Stimulated activated CD4-positive, alpha-beta T cell treated with anti-CD3 and anti-CD28 coated beads, TNF-alpha, amount 100 ng/mL, for 24 hours (primary cell): Measurements from ENCODE around the gene RTN4RL1.

Source experiments
- DNase-seq, 3 experiments: peaks; one replicate each; pipeline ENCODE4 v3.0.0-alpha.2; 2020; ENCODE audit warnings: low read depth in 3 of 3

The RTN4RL1 gene

DNA sequence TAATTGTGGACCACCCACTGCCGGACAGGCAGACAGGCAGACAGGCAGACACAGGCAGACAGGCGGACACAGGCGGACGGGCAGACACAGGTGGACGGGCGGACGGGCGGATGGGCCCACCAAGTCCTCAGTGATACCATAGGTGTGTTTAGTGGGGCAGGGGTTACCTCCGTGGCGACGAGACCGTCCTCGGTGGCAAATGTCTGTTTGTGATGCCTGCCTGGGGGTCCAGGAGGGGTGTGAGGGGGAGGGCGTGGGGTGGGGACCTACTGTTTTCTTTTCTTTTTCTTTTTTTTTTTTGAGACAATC is 76.7 kb downstream of the RTN4RL1 start:
- no peak for DNase-seq

DNA sequence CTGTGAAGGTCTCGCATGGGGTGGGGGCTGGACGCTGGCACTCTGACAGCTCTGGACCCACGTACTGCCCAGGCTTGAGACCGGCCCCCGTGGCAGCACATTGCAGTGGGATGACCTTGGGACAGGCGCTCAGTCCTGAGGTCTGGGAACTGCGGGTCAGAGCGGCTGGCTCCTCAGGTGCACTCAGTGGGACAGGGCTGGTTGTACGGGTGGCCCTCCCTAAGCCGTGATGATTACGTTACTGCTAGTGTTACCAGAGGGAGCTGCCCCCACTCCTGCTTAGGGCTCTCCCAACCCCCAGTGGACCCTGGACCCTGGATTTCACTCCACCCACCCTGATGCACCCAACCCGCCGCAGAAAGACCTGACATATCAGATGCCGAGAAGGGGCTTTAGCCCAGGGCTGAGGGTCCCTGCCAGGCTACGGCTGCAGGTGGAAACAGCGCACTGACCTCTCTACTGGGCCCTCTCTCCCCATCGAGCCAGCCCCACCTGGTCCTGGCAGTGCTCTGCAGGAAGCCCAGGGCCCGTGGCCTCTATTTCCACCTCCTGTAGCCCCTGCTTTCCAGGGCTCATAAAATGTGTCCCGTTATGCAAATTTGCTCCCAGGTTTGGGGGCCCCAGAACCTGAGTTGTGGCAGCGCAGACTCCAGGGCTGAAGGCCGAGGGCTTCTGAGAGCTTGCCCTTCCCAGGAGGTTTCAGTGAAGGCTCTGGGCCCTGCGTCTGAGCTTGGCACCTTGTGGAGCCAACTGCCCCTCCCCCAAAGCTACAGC is 77.2 kb downstream of the RTN4RL1 start:
- no peak for DNase-seq

DNA sequence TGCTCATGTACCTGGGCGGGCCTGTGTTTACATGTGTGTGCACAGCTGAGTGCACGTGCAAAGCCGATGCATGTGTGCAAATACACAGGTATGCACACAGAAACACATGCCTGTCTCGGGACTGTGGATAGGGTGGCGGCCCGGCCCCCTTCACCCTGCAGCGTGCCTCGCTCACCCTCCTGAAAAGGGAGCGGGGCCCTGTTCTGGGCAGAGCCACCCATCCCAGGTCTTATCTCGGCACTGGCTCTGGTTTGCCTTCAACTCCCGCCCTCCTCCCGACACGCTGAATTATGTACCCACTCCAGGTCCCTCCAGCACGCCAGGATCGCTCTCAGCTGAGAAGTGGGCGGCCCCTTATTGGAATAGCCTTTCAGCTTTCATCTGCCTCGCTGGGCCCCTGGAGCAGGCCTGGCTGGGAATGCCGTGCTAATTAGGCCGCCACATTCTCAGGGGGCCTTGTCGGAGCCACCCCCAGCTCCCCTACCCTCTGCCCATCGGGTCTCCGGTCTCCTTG is 77.8 kb downstream of the RTN4RL1 start:
- no peak for DNase-seq

DNA sequence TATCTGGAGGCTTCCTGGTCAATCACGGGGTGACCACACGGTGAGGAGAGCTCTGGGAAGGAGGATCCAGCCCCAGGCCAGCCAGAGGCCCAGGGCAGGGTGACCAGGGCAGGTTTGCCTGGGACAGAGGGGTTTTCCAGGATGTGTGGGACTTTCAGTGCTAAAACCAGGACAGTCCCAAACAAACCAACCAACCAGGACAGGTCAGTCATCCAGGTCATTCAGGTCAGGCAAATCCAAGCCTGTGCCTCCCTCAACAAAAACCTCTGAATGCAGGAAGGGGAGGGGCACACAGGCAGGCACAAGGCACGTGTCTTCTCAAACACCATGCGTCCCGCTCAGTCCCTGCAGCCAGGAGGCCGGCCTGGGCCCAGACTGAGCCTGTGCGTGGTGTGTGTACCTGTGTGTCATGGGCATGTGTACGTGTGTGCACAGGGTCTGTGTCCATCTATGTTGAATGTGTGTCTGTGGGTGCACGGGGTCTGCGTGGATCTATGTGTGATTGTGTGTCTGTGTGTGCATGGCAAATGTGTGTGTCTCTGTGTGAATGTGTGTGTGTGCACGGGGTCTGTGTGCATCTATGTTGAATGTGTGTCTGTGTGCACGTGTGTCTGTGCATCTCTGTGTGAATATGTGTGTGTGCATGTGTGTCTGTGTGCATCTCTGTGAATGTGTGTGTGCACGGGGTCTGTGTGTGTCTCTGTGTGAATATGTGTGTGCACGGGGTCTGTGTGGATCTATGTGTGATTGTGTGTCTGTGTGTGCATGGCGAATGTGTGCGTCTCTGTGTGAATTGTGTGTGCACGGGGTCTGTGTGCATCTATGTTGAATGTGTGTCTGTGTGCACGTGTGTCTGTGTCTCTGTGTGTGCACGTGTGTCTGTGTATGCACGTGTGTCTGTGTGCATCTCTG is 78.9 kb downstream of the RTN4RL1 start:
- no peak for DNase-seq

DNA sequence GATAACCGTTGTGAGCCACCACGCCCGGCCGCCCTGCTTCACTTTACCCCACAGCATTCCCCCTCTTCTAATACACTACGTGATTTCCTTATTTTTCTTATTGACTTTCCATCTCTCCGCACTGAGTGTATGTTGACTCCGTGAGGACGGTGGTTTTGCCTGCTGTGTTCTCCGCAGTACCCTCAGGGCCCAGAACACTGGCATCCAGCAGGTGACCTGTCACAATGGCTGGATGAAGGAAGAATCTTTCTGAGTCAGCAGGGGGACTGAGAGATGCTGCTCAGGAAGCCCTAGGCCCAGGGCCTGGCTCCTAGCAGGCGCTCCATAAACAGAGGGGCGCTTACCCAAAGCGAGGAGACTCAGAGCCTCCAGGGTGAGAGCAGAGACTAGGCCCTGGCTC is 79.5 kb downstream of the RTN4RL1 start:
- no peak for DNase-seq

DNA sequence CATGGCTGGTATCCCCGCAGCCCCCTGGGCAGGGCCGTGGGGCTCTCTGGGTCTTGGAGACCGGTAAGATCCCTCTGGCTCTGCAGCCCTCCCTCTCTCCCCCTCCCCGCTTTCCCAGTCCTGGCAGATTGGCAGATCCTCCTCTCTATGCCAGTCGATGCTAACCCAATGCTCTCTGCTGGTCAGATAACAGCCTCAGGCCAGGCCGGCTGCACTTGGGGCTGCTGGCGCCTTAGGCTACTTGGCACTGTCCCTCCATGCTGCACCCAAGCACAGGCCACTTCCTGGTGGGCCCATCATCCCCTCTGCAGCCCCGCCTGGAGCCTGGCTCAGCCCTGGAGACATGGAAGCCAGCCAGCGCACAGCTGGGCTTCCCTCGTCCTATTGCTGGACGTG is 81.7 kb downstream of the RTN4RL1 start:
- no peak for DNase-seq

DNA sequence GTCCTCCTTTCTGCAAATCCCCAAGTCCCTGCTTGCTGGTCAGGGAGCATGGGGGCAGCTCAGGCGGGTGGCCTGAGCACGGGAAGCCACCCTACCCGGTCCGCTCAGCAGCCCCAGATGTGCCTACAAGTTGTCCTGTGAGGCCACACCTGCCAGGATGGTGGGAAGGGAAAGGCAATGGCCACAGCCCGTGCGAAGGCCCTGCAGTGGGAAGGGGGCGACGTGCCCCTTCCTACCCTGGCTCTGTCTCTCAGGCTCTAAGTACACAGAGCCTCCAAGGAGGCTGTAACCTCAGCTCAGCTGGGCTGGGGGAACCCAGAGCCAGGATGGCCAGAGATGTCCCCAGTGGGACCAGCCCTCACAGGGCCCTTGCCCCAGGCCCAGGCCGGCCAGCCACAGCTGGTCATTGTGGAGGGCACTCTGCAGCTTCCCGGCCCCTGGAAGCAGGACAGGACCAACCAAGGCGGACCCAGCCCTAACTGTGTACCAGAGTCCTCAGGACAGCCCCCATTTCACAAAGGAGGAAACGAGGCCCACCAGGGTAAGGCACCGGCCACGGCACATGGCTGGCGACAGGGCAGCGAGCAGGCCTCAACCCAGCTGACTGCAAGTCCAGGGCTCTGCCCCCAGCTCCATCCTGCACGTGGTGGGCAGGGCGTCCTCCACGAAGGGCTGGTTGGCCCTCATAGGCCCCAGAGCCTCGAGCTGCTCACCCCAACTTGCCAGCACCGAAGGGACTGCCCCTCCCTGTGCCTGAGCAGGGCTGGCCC is 82.3 kb downstream of the RTN4RL1 start:
- no peak for DNase-seq

DNA sequence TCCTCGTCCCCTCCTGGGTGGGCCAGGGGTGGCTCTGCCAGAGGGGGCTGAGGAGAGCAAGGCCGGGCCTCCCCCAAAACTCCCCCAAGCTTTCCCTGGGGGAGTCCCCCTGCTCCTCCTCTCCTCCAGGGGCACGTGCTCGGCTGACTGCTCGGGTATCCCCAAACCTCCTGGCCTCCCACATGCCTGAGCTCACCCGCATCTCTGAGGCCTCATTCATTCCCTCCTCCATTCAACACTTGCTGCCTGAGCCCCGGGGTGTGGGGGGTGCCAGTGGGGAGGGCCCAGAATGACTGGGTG is 83.1 kb downstream of the RTN4RL1 start:
- no peak for DNase-seq

DNA sequence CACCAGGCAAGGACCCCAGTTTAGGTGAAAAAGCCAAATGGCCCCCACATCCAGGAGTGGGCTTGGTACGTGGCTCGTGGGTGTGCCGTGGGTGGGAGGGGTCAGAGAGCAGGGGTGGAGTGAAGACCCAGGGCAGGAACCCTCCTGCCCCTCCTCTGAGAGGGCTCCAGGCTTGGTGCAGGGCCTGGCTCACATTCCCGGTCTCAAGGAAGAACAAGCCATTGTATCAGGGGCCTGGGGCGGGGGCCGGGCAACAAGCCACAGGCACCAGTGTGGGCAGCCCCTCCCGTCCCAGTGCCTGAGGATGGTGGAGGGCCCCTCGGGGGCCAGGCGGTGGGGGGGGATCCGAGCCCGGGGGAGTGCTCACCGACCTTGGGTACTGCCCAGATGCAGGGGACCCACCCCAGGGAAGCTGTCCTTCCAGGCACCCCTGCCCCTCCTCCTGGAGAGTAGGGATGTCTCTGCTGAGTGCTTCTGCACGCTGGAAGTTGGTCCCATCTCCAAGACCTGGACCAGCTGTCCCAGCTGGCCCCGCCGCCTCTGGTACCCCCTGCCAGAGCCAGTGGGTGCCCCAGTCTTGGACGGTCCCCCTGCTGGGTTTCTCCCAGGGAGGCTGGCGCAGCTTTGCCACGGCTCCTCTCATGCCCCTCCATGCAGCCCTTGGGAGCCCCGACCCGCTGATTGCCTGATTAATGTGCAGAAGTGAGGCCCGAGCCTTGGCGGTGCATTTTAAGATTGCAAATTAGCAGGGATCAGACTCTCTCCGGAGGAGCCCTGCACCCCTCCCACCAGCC is 83.7 kb downstream of the RTN4RL1 start:
- no peak for DNase-seq

DNA sequence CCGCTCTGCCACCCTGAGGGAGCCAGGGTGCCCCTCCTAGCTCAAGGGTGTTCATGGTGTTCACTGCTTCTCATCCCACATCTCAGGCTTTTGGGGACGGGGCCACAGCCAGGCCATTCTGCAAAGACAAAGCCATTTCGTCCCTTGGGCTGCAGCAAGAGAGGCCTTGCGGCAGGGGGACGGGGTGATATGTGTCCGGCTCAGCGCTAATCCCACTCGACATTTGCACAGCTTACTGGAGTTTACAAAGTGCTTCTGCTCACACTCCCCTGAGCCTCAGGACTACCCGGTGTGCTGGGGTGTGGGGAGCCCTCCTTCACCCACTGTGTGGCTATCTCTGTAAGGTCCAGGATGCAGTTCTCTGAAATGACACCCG is 84.3 kb downstream of the RTN4RL1 start:
- DNase-seq, result no peak

DNA sequence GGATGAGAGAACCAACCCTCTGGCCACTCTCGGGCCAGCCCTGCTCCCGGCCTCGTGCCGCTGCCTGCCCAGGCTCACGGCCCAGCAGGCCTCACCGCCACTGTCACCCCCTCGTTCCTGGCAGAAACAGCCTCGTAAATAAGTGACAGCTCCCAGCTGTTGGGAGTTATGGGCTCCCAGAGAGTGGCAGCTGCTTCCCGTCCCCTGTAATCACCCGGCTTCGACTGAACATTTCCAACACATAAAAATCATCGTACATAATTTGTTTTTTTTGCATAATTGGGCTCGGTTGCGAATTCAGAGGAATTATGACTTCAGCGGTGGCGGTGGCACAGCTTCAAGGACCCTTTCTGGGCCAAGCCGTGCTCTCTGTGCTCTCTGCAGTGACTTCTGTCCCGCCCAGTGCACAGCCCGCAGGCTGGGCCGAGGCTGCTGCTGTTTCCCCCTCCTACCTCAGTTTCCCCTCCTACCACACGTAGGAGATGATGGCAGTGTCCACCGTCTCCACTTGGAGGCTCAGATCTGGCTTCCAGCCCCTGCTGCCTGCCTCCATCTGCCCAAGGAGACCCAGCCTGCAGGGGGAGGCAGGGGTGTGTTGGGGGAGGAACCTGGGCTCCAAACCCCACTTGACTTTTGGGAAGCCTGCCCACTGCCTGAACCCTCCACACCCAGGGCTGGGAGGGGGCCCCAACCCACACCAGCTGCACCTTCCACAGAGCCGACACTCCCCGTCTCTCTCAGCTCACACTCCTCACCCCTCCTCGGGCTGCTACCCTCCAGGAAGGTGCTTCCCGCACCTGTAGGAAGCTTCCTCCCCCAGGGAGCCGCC is 84.9 kb downstream of the RTN4RL1 start:
- no peak for DNase-seq

DNA sequence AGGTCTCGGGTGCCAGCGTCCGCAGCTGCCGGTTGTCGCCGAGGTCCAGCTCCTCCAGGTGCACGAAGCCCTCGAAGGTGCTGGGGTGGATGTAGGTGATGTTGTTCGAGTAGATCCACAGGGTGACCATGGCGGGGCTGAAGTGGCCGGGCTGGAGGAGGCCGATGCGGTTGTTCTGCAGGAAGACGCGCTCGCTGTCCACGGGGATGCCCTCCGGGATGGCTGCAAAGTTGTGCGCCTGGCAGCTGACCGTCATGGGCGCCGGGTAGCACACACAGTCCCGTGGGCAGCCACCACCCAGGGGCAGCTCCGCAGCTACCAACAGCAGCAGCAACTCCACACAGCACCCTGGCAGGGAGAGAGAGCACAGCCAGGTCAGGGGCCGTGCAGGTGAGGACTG is 87.7 kb downstream of the RTN4RL1 start:
- DNase-seq, result no peak

DNA sequence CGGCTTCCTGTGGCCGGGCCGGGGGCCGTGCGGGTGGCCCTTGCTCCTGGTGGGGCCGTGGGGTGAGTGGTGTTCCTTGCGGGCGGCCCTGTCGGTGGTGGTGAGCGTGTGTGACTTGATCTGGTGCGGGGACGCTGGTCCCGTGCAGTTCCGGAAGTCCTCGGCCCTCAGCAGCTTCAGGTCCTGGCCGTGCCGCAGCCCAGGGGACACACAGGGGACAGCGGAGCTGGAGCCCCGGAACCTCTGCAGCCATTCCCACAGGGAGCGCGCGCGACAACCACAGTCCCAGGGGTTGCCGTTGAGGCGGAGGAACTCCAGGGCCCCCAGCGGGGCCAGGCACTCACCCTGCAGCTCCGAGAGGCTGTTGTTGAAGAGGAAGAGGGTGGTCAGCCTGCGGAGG is 88.4 kb downstream of the RTN4RL1 start:
- DNase-seq, result no peak

DNA sequence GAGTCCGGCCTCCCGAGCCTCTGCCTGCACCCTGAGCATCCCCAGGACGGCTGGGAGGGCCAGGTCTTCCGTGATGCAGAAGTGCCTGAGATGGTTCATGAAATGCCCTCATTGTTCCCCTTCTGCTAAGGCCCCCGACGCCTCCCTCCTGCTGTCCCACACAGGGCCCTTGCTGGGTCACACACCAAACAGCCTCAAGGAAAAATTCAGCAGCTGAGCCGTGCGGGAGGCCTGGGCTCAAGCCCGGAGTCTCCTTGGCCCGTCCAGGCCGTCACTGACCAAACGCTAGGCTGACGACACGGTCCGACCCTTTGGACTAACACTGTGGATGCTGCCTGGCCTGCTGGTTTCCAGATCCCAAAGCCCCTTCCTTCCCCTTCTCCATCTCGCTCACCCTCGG is 90.2 kb downstream of the RTN4RL1 start:
- no peak for DNase-seq

DNA sequence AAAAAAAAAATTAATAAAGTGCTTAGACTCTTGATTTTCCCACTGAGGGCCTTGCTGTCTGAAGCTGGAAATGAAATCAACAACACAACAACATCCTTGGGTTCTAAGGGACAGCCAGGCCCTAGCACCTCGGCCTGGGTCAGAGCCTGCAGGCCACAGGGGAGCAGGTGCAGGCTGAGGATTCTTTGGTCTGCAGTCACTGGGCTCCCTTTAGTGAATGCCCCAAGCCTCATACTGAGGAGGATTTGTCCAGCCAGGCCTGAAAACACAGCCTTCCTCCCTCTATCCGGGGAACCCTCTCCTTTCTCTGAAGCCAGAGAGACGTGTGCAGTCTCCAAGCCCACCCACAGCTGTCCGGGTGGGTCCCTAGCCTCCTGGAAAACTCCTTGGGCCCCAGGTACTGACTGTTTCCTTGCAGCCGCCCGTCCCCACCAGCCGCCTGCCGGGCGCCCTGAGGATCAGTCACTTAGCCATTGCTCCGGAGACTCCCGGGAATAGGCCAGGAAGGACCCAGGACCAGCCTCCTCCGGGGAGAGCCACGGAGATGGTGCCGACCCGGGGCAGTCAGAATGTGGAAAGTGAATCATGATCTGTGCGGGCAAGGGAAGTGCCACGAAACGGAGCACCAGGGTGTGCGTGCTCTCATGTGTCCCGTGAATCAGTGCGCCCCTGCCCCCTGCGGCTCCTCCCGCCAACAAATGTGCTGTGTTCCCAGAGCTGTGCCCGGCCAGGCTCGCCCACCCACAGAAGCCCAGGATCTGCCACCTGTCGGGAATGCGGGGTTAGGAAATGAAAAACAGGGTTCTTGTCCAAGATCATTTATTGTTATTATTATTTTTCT is 91.0 kb downstream of the RTN4RL1 start:
- no peak for DNase-seq

DNA sequence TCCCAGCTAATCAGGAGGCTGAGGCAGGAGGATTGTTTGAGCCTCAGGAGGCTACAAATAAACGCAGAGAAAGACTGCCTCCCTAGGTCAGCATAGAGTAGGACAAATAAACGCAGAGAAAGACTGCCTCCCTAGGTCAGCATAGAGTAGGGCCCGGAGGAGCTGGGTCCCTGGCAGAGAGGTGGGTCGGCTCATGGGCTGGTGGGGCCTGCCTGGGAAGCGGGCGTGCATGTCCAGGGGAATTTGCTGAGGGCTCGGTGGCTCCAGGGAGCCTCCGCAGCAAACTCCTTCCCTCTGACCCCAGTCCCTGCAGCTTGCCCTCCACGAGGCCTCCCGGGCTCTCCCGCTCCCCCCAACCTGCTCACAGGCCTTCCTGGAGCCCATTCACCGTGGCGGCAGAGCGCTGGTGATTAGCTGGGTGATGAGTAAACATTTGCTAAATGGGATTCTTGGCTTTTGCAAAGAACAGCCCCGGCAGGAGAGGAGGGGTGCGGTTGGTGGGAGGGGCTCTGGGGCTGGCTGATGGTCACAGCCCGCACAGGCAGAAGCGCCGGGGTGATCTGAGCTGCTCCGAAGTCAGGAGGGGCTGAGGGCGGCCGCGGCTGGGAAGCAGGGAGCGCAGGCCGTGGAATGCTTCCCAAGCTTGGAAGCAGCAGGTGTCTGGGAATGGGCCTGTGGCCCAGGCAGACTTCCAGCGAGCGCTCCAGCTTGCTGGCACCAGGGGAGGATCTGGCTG is 93.1 kb downstream of the RTN4RL1 start:
- DNase-seq, result no peak

DNA sequence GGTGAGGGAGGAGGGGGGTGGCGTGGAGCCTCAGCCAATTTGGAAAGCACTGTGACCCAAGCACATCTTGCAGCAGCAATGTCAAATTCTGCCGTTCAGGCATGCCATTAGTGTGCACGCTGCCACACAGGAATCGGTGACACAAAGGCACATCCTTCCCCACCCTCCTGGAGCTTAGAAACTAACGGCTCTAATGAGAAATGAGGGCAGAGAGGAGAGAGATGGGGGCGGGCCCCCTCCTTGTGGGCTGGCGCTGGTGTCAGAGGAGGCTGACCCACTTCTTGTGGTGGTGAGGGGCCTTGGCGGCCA is 94.8 kb downstream of the RTN4RL1 start:
- DNase-seq, result no peak

DNA sequence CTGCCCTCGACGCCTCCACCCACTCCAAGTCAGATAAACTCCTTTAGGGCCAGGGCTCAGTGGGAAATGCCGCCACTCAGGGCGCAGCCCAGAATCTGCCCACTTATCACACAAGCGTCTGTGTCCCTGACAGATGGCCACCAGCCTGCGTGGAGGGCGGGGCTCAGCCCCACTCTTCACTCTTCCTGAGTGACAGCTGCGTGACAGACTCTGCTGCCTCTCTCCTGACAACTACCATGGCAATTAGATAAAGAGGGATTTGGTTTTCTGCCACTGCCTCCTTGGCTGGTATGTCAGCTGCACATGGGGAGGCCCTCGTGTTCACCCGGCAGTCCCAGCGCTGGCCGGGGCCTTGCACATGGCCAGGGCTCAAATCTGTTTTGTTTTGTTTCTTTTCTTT is 96.2 kb downstream of the RTN4RL1 start:
- DNase-seq, result no peak

DNA sequence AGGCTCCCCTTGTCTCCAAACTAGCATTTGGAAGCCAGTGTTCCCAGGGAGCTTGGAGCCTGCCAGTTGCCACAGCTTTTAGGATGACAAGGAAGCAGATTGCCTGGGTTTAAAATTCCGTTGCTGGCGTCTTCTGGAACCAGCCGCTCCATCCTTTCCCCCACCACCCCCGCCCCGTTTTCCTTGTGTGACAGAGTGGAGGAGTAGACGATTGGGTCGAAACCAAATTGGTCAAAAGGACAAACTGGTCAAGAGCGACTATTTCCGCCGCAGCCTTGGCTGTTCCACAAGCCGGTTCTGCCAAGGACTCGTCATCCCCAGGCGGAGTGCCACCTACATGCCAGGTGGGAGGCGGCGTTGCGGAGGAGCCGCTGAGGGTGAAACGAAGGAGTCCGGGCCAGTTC is 104.2 kb downstream of the RTN4RL1 start:
- no peak for DNase-seq
